WI38 (cell line): ENCODE results near the gene TMPRSS7.
"Not testable (repeated sequence)": the region's sequence is repeated elsewhere in the genome, so short reads cannot be mapped to it uniquely, and the experiment has no call there.

Experiments used
- H3K4me3 ChIP-seq: 2 replicates; pipeline ENCODE4 v1.5.1; 2011; ENCODE audit warnings: low read depth, mild to moderate bottlenecking, control low read depth, low read length
- TF ChIP-seq, protein P1 (sequence below): IDR thresholded peaks from 2 replicates; pipeline ENCODE4 v1.5.1; 2012; ENCODE audit warnings: low read depth, mild to moderate bottlenecking, control low read depth, low read length

TMPRSS7 gene

DNA sequence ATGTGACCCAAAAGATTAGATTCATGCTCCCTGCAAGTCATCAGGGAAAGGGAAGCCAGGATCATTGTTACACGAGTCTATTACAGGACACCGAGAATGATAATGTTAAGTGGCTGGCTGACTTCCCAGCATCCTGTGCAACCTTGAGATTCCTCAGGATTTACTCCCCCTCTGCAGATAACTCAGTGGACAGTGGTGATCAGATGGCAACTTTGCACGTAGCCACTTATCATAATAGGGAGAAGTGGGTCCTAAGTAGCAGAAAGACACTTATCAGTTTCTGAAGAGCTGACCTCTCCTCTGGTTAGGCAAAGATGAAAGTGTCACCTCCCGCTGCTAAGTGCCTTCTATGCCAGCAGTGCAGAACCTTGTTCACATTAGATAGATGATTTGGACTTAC, 6.7 kb upstream of the TMPRSS7 start:
- TF ChIP-seq, protein P1, sequence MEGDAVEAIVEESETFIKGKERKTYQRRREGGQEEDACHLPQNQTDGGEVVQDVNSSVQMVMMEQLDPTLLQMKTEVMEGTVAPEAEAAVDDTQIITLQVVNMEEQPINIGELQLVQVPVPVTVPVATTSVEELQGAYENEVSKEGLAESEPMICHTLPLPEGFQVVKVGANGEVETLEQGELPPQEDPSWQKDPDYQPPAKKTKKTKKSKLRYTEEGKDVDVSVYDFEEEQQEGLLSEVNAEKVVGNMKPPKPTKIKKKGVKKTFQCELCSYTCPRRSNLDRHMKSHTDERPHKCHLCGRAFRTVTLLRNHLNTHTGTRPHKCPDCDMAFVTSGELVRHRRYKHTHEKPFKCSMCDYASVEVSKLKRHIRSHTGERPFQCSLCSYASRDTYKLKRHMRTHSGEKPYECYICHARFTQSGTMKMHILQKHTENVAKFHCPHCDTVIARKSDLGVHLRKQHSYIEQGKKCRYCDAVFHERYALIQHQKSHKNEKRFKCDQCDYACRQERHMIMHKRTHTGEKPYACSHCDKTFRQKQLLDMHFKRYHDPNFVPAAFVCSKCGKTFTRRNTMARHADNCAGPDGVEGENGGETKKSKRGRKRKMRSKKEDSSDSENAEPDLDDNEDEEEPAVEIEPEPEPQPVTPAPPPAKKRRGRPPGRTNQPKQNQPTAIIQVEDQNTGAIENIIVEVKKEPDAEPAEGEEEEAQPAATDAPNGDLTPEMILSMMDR, result no peak
- no peak overlapping the region for H3K4me3 ChIP-seq

DNA sequence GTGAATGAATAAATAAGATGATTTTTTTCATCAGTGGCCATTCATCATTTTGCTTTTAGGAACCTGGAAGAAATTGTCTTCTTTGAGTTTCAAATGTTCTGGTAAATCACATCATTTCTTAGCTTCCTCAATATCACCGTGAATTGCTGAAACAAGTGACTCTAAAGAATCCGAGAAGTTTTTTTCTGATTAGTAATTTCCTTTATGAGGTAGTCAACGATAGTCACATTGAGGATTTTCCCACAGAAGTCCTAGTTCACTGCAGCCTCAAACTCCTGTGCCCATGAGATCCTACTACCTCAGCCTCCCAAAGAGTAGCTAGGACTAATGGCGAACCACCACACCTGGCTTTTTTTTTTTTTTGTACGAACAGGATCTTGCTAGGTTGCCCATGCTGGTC, 3.6 kb upstream of the TMPRSS7 start:
- TF ChIP-seq, protein P1, result no peak
- H3K4me3 ChIP-seq, result no peak overlapping the region

DNA sequence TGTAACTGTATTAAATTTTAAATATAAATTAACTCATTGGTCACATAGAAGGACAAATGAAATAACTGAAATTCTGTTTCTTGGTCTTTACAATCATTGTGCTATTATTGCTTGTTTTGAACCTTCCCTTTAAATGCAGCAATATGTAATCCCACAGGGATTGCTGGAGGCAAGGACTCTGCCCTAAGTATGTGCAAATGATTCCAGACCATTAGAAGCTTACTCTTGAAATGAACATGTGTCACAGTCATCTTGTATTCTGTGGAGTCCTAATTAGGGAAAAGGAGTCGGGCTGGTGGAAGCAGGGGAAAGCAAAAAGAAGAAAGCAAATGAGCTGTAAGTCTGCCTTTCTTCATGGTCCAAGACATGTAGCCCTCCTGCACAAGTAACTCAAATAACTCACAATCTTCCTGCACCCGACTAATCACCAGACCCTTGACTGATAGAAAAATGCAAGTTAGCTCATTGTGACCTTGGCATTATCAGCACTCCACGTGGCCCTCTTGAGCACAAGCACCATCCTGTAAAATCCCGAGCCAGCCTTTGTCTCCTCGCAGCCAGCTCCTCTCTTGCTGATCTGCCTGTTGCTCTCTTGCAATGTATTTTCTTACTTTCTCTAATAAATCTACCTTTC, 2.3 kb upstream of the TMPRSS7 start:
- H3K4me3 ChIP-seq, result no peak overlapping the region
- TF ChIP-seq, protein P1, result no peak

DNA sequence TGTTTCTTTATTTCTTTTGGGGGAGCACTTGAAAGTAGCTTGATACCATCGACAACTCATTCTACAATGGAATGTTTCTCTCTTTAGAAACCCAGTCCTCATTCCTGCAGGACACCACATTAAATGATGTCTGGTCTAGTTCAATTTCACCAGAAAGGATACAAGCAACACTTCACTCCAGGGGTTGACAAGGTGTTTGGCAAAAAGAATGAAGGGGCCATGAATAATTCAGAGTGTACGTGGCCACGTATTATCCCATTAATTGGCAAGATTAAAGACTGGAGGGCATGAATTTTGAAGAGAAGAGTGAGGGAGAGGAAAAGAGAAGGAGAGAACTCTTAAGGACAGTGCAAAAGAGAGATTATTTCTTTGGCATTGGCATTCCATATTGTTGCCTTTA, 705 bp downstream of the TMPRSS7 start:
- TF ChIP-seq, protein P1, result no peak

DNA sequence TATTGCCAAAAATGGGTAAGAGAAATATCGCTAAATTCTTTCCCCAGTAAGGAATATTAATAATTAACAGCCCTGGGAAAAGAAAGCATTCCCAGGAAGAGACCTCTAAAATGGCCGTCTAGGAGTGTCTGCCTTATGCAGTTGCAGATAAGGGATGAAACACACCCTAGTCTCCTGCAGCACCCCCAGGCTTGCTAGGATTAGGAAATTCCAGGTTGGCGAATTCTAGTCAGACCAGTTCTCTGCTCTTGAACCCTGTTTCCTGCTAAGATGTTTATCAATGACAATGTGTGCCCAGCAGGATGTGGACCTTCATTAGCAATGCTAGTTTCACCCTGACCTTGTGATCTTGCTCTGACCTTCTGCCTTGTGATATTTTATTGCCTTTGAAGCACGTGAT, 2.7 kb downstream of the TMPRSS7 start:
- not testable (repeated sequence) for H3K4me3 ChIP-seq

More for the DNA sequence above, 705 bp downstream of the TMPRSS7 start:
- no peak overlapping the region for H3K4me3 ChIP-seq

DNA sequence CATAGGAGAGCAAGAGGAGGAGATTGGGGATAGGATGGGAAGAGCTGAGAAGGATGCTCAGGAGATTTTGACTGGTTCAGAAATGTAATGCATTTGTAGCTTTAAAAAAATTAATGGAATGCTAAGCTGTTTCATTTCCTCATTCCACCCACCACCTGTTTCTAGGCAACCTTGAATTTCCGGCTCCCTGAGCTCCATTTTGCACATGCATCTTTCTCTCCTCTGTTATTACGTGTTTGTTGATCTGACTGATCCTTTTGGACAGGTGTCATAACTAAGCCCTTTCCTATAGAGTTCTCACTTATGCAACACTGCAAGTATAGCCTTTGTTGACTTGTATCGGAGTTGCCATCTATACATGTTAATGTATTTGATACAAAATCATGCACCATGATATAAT, 4.3 kb downstream of the TMPRSS7 start:
- TF ChIP-seq, protein P1, result no peak
- H3K4me3 ChIP-seq, result no peak overlapping the region

DNA sequence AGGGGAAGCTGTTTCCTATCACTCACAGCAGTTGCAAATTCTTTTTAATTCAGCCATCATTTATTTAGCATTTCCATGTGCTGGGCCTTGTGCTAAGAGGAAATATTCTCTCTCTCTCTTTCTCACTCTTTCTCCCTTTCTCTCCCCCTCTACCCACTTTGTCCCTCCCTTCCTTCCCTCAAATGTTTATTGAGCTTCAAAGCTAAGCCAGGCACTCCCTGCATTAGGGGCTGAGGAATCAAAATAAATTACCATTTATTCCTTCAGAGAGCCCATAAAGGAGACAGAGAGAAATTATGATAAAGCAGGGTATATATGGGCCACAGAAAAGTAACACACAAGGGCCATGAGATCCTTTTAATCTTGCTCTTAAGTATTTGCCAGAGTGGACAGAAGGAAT, 6.8 kb downstream of the TMPRSS7 start:
- TF ChIP-seq, protein P1, result no peak
- H3K4me3 ChIP-seq, result no peak overlapping the region

DNA sequence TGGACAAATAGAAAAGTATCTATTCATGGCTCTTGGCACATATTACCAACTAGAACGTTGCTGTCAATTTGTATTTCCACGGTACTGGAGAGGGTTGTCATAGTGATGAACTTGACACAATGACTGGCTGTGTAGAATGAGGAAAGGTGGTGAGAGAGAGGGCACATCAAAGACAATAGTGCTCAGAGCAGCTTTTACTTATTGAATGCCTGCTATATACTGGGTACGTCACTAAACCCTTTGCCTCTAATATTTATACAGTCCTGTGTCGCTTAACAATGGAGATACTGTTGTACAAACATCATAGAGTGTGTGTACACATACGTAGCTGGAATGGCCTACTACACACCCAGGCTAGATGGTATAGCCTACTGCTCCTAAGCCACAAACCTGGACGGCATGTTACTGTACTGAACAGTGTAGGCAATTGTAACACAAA, 8.3 kb downstream of the TMPRSS7 start:
- no peak overlapping the region for H3K4me3 ChIP-seq
- TF ChIP-seq, protein P1, result no peak
